Loucy (cell line): Measurements from ENCODE around the gene ARHGAP6.

Experiments
- EZH2phosphoT487 ChIP-seq: fragments of 200-600 bp; IDR thresholded peaks from 2 replicates; pipeline ENCODE4 v1.6.1; 2018; ENCODE audit warnings: antibody characterized with exemption, mild to moderate bottlenecking, moderate library complexity, borderline replicate concordance
- TF ChIP-seq, protein P1 (sequence below): fragments of 200-600 bp; sonication (generic); conservative IDR thresholded peaks from 2 replicates; pipeline ENCODE4 v1.5.1; 2014; ENCODE audit warnings: mild to moderate bottlenecking, antibody characterized with exemption, low read length

DNA sequence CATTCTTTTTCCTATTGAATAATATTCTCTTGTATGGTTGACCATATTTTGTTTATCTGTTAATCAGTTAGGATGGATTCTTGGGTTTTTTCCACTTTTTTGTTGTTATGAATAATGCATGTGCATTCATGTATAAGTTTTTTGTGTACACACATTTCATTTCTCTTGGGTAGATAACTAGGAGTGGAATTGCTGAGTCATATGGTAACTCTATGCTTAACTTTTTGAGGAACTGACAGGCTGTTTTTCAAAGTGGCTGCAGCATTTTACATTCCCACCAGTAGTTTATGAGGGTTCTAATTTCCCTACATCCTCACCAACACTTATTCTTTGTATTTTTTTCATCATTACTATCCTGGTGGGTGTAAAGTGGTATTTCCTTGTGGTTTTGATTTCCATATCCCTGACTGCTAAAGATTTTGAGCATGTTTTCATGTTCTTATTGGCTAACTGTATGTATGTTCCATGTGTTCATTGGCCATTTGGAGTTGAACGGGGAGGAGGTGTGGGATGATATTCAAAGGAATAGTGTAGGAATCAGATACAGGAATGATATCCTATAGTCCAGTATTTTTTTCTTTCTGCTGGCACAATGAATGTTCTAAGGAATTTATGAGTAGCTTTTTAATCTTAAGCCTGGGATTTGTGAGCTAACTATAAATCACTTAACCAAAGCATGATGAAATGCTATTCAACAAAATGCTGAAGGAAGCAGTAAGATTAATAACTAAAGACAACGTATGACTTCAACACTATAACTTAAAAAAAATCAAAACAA lies 258.2 kb downstream of the ARHGAP6 start:
- TF ChIP-seq, protein P1, sequence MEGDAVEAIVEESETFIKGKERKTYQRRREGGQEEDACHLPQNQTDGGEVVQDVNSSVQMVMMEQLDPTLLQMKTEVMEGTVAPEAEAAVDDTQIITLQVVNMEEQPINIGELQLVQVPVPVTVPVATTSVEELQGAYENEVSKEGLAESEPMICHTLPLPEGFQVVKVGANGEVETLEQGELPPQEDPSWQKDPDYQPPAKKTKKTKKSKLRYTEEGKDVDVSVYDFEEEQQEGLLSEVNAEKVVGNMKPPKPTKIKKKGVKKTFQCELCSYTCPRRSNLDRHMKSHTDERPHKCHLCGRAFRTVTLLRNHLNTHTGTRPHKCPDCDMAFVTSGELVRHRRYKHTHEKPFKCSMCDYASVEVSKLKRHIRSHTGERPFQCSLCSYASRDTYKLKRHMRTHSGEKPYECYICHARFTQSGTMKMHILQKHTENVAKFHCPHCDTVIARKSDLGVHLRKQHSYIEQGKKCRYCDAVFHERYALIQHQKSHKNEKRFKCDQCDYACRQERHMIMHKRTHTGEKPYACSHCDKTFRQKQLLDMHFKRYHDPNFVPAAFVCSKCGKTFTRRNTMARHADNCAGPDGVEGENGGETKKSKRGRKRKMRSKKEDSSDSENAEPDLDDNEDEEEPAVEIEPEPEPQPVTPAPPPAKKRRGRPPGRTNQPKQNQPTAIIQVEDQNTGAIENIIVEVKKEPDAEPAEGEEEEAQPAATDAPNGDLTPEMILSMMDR = no peak
- no peak for TF ChIP-seq EZH2phosphoT487
